ENCODE measurements around the gene RNF215.

DNA sequence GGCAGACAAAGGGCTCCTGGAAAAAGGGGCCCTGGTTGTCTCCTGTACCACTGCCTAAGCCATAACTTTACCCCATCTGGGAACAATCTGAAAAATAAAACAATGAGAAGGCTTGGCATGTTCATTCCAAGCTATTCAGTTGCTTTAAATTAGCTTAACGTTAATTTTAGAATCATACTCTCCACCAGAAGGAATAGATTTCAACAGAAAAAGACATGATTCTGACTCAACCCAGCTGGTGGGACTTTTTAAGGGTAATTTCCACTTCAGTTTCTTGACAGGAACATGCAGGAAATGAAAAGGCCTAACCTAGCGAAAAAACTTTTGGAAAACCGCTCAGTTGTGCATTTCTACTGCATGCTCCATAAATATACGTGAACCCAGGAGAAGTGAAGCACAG lies 38.4 kb downstream of the RNF215 start:
- TF ChIP-seq, protein P1, sequence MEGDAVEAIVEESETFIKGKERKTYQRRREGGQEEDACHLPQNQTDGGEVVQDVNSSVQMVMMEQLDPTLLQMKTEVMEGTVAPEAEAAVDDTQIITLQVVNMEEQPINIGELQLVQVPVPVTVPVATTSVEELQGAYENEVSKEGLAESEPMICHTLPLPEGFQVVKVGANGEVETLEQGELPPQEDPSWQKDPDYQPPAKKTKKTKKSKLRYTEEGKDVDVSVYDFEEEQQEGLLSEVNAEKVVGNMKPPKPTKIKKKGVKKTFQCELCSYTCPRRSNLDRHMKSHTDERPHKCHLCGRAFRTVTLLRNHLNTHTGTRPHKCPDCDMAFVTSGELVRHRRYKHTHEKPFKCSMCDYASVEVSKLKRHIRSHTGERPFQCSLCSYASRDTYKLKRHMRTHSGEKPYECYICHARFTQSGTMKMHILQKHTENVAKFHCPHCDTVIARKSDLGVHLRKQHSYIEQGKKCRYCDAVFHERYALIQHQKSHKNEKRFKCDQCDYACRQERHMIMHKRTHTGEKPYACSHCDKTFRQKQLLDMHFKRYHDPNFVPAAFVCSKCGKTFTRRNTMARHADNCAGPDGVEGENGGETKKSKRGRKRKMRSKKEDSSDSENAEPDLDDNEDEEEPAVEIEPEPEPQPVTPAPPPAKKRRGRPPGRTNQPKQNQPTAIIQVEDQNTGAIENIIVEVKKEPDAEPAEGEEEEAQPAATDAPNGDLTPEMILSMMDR (IDR thresholded peaks at IDR 0.05; ENCODE audit: low read length) = no peak
- TF ChIP-seq EZH2phosphoT487 (IDR thresholded peaks at IDR 0.05; ENCODE audit: low read length) = no peak
- no peak for TF ChIP-seq EZH2 (optimal IDR thresholded peaks at IDR 0.05; ENCODE audit: low read depth, low read length)
